NCI-H1930 (cell line): Measurements from ENCODE around the gene STAM2.
"Not testable (repeated sequence)": the region's sequence is repeated elsewhere in the genome, so short reads cannot be mapped to it uniquely, and the experiment has no call there.

Source experiments
- DNase-seq, 2 experiments: peaks; one replicate each; lab custom pipeline; 2025; lab: John Stamatoyannopoulos, UW

STAM2 gene

DNA sequence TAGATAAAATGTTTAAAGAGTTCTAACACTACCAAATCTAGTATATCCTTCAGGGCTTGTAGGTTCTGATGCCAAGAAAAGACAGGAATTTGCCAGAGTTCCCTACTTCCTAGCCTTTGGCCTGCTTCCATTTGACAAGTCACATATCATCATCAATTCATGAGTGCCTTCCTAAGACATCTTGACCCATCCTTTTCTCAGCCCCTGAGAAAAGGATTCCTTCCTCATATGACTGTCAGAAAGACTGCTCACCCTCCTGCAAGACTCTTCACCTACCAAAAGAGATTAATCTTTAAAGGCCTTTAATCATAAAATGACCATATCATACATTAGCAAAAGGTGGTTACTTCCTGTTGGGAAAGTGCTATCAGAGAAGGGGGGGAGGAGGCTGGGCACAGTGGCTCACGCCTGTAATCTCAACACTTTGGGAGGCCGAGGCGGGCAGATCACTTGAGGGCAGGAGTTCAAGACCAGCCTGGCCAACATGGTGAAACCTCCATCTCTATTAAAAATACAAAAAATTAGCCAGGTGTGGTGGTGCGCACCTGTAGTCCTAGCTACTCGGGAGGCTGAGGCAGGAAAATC, 3.3 kb downstream of the STAM2 start:
- DNase-seq: not testable (repeated sequence)

GRCh38 chr2:152171718-152172117, 3.8 kb downstream of the STAM2 start:
- no peak for DNase-seq

- not testable (repeated sequence) for DNase-seq
Observed at GRCh38 chr2:152169158-152169557, 6.4 kb downstream of the STAM2 start.

GRCh38 chr2:152167470-152167869, 8.1 kb downstream of the STAM2 start:
- DNase-seq: not testable (repeated sequence)

DNA sequence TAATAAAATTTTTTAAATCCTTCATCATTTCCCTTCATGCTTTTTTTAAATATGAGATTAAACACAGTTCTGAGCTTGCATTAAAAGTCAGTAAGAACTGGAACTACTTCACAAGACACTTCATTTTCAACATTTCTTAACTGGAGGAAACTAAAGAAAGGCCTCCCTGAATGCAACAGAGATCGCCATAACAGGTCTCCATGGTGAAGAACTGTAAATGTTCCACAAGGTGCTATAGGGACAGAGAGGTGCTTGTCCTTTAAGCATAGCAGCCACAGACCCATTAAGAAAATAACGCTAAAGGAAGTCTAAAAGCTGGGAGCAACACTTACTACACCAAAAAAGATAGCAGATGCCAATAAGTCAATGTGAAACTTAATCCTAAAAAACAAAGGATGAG, 8.5 kb downstream of the STAM2 start:
- no peak for DNase-seq

- no peak for DNase-seq
Observed at GRCh38 chr2:152166633-152167032, 8.9 kb downstream of the STAM2 start.

GRCh38 chr2:152165780-152166179, 9.8 kb downstream of the STAM2 start:
- no peak for DNase-seq

DNA sequence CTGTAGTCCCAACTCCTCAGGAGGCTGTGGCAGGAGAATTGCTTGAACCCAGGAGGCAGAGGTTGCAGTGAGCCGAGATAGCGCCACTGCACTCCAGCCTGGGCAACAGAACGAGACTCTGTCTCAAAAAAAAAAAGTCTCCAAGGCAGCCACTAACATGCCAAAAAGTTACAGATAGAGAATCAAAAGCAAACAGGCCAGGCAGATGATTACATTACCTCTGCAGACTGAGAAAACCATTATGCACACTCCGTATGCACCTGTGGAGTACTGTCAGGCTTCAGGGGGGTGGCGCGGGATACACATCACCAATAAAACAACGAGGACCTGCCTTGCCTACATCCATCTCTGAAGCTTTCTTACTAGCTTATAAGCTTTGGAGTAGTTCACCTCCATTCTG, 10.3 kb downstream of the STAM2 start:
- no peak for DNase-seq

DNA sequence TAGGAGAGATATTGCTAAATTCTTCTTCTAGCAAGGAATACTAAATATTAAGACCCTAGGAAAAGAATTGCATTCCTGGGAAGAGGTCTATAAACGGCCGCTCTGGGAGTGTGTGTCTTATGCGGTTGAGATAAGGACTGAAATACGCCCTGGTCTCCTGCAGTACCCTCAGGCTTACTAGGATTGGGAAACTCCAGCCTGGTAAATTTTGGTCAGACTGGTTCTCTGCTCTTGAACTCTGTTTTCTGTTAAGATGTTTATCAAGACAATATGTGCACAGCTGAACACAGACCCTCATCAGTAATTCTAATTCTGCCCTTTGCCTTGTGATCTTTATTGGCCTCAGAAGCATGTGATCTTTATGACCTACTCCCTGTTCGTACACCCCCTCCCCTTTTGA, 11.9 kb downstream of the STAM2 start:
- not testable (repeated sequence) for DNase-seq

DNA sequence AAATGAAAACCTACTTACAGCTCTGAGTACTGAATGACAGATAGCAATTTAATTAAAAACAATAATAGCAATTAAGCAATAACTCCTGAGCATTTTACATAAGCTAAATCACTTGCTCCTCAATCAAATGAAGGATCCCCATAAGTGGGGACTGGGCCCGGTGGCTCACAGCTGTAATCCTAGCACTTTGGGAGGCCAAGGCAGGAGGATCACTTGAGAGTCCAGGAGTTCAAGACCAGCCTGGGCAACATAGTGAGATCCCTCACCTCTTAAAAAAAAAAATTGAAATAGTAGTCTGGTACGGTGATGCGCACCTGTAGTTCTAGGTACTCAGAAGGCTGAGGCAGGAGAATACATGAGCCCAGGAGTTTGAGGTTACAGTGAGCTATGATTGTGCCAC, 13.4 kb downstream of the STAM2 start:
- no peak for DNase-seq

- DNase-seq: no peak
Observed at GRCh38 chr2:152161598-152161997, 14.0 kb downstream of the STAM2 start.

DNA sequence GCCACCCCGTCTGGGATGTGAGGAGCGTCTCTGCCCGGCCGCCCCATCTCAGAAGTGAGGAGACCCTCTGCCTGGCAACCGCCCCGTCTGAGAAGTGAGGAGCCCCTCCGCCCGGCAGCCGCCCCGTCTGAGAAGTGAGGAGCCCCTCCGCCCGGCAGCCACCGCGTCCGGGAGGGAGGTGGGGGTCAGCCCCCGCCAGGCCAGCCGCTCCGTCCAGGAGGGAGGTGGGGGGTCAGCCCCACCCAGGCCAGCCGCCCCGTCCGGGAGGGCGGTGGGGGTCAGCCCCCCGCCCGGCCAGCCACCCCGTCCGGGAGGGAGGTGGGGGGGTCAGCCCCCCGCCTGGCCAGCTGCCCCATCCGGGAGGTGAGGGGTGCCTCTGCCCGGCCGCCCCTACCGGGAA, 15.2 kb downstream of the STAM2 start:
- not testable (repeated sequence) for DNase-seq

DNA sequence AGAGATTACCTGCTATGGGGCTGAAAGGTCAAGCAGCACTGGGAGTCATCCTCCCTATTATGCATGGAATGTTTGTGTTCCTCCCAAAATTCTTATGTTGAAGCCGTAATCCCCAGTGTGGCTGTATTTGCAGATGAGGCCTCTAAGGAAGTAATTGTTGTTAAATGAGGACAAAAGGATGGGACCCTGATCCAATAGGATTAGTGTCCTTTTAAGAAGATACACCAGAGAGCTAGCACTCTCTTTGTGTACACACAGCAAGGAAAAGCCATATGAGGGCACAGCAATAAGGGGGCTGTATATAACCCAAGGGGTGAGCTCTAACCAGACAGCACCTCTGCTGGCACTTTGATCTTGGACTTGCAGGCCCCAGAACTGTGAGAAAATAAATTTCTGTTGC, 18.3 kb downstream of the STAM2 start:
- DNase-seq: no peak

- no peak for DNase-seq
Observed at GRCh38 chr2:152155209-152155608, 20.4 kb downstream of the STAM2 start.

GRCh38 chr2:152154462-152154861, 21.1 kb downstream of the STAM2 start:
- no peak for DNase-seq

DNA sequence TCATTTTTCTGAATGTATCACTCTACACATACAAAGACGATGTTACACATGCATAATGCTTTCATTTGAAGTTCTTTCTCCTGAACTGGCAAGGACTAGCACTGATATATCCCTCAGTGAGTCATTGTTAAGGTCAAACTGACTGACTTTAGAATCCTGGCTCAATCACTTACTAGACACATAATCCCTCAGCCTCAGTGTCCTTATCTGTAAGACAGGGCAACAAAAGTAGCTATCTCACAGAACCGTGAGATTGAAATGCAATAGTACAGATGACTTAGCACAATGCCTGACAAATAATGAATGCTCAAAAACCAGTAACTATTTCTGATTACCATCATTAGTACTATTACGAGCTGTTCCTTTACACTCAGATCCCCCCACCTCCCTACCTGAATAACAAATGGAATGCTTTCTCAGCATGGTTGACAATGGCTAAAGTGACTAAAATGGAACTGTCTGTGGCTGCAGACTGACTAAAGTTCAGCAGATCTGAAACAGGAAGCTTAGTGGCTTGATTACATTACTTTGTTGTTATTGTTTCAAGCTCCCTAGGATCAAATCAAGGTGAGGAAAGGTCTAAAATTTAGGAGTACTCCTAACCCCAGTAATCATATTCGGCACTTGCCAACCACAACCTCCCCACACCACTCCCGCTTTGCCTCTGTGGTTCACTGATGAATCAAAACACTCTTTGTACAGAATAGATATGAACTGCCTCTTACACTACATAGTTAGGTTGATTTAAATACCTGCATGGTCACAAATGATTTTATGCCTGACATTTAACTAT, 40.9 kb downstream of the STAM2 start:
- no peak for DNase-seq

DNA sequence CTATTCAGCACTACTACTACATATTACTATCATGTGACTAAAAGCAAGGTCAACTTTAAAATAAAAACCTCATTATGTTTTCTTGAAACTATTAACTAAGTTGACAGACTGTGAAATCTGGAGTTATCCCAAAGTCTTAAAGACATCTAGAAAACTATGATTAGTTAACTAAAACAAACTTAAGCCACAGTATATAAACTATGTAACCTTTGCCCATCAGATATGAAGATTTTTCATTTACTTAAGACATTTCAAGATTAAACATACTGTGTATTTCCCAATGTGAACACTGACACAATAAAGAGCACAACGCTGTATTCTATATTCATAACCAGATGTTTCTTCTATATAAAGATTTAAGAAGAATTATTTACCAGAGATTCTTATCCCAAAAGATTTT, 43.3 kb downstream of the STAM2 start:
- no peak for DNase-seq

DNA sequence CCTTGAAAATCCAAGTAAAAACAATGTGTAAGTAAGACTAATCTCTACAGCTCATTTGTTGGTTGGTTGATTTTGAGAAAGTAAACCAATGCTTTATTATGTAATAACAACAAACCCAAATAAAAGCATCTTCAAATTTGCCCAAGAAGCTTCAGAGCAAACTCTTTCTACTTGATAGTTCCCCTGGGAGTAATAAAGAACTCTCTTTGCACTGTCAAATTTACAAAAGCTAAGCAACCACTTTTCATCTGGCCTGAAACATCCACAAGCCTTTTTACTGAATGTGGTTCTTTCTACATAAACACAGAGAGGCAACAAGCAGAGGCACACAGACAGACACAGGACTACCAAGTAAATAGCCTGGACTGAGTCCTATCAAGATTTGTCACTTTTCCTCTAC, 47.9 kb downstream of the STAM2 start:
- DNase-seq: no peak

DNA sequence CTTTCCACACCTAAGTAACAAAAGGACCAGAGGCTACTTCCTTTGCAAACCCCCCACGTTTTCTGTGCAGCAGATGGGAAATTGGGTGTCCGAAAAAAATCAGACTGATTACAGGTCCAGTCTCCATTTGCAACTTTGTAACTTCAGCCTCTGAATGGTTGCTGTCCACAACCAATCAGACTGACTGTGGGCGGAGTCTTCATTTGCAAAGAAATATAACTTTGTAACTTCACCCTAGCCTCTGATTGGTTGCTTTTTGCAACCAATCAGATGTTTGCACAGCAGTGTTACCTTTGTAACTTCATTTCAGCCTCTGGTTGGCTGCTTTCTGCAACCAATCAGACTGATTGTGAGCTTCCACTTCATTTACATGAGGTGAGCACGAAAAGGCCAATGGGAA, 48.9 kb downstream of the STAM2 start:
- no peak for DNase-seq

- no peak for DNase-seq
Observed at GRCh38 chr2:152122161-152122560, 53.4 kb downstream of the STAM2 start.

- no peak for DNase-seq
Observed at GRCh38 chr2:152120430-152120829, 55.1 kb downstream of the STAM2 start.

DNA sequence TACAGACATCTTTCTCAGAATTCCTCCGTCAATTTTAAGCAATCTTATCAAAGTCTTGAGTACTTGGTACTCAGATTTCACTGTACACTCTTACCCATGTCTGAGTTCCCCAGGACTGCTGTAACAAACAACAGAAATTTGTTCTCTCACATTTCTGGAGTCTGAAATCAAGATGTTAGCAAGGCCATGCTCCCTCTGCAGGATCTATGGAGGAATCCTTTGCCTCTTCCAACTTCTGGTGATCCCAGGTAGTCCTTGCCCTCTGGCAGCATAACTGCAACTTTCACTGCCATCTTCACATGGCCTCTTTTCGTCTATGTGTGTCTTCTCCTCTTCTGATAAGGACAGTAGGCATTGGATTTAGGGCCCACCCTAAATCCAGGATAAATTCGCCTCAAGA, 59.6 kb downstream of the STAM2 start:
- no peak for DNase-seq

DNA sequence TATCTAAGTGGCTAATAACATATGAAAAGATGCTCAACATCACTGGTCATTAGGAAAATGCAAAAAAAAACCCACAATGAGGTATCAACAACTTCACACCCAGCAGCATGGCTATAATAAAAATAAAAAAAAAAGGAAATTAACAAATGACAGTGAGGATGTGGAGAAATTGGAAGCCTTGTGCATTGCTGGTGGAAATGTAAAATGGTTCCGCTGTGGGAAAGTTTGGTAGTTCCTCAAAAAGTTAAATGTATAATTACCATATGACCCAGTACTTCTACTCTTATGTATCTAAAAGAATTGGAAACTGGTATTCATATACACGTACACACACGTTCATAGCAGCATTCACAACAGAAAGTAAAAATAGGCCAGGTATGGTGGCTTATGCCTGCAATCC, 61.2 kb downstream of the STAM2 start:
- DNase-seq: no peak

- DNase-seq: not testable (repeated sequence)
Observed at GRCh38 chr2:152107140-152107539, 68.4 kb downstream of the STAM2 start.
